EH (cell line): ENCODE measurements around the gene SLC8B1.

Source experiments
- DNase-seq: peaks from one replicate; pipeline ENCODE4 v3.0.0-alpha.2; 2015; ENCODE audit warnings: low read depth

Gene SLC8B1

DNA sequence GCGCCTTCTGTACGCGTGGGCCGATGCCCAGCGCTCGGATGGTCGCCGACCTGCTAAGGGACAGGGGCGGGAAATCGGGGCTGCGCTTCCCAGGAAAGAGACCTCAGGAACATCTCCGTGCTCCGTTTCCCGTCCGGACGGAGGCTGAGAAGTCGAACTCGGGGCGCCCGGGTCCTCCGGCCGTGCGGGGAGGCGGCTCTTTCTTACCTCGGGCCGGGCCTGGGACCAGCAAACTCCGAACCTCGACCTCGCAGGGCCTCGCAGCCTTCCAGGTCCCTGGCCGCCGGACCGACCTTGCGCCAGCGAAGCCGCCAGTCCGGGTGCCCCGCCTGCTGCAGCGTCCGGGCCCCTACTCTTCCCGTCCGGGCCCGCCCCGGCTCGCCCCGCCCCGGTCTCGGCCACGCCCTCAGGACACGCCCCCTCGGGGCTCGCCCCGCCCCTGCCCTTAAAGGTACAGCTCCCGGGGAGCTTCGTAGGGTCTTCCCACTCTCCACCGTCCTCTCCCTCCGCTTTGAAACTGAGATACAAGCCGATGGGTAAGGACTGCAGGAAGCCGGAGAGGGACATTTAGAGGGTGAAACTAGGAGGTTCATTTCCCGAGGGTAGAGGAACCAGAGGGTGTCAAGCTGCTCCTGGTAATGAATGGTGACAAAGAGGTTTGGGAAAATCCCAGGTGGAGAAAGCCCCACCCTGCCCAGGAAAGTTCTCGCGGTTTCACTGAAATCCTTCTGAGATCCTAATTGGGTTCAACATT, at the start of gene SLC8B1:
TSS of gene SLC8B1 (minus strand) at position 324 of the 754 bp plus-strand sequence. CDS start 2,231 bp downstream, outside the sequence.
- DNase-seq, result peak; percentile 81

DNA sequence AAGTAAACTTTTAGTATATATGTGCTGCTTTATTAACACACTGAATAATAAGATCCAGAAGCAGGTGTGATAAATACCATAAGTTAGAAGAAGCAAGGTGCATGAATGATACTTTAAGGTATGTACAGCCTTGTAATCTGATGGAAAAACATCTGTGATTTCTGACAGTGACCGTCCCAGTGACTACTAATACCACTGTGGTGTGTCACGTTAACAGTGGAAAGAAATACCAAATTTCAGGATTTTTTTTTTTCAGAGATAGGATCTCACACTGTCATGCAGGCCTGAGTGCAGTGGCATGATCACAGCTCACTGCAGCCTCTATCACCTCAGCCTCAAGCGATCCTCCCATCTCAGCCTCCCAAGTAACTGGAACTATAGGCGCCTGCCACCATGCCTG, 47.3 kb upstream of the SLC8B1 start:
- DNase-seq, result no peak

DNA sequence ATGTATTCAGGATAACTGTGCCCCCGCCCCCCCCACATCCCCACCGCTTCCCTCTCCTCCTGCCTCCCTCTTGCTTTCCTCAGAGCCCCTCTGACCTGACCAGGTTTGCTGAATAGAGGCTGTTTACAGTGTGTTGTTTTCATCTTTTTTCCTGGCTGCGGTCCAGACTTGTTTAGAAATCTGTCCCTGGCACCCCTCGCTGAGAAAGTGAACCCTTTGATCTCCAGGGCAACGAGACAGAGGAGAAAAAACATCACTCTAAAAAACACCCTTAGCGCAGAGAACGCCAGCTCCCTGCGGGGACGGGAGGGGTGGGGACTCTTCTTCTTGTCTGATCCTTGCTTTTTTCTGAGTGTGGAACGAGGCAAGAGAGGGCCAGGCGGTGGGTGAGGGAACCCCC, 46.3 kb upstream of the SLC8B1 start:
- no peak for DNase-seq

DNA sequence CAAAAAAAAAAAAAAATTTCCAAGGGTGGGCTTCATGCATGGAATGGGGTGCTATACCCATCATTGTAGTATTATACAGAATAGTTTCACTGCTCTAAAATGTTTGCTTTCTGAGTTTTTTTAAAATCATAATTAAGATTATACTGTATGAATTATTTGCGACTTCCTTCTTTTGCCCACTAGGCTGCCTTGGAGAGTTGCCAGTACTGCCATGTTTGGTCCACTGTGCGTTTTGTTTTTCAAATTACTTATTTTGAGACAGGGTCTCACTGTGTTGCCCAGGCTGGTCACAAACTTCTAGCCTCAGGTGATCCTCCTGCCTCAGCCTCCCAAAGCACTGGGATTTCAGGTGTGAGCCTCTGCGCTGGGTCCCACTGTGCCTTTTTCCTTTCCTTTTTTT, 43.4 kb upstream of the SLC8B1 start:
- DNase-seq, result no peak

DNA sequence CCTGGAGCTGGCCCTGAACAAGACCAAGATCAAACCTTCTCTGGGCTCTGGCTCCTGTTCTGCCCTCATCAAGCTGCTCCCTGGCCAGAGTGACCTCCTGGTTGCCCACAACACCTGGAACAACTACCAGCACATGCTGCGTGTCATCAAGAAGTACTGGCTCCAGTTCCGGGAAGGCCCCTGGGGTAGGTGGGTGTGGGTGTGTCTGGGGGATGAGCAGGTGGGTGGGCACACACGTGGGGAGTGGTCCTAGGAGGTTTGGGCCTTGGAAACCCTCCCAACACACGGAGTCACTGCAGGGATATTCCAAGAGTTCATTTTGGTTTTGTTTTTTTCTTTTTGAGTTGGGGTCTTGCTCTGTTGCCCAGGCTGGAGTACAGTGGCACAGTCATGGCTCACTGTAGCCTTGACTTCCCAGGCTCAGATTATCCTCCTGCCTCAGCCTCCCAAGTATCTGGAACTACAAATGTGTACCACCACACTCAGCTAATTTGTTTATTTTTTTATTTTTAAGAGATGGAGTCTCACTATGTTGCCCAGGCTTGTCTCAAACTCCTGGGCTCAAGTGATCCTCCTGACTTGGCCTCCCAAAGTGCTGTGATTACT, 40.0 kb upstream of the SLC8B1 start:
- no peak for DNase-seq

DNA sequence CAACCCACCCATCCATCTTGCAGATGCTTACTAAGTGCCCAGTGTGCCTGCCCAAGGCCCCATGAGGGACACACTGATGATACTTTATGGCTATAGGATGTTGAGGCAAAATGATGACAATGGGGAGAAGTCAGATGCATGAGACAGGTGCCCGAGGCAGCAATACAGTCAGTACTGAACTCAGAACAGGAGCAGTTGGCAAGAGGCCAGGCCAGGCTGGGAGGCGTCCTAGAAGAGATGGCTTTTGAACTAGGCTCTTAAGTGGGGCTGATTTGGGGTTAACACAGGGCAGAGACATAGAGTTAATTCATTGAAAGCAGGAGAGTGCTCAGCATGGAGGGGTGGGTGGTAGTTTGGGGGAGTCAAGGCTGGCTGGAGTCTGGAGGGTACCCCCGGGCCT, 39.1 kb upstream of the SLC8B1 start:
- no peak for DNase-seq

DNA sequence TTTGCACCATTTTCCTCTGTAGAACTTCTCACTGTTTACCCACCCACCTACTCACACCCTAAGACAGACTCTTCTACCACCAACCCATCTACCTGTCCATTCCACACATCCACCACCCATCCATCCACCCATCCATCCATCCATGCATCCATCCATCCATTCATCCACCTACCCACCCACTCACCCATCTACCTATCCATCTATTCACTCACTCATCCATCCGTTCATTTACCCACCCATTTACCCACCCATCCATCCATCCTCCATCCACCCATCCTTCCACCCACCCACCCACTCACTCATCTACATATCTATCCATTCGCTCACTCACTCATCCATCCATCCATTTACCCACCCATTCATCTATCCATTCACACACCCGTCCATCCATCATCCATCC, 38.5 kb upstream of the SLC8B1 start:
- no peak for DNase-seq

DNA sequence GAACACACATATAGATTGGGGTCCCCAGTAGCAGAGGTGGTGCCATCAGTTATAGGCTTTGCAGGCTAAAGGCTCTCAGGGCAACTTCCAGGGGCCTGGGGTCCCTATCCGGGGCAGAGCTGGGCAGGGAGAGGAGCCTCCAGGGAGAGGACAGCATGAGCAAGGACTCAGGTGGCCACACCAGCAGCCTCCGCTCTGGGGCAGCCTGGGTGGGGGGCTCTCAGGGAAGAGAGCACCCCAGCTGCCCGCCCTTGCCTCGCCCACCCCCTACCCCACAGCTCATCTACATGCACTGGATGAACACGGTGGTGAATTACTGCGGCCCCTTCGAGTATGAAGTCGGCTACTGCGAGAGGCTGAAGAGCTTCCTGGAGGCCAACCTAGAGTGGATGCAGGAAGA, 37.5 kb upstream of the SLC8B1 start:
- DNase-seq, result no peak

DNA sequence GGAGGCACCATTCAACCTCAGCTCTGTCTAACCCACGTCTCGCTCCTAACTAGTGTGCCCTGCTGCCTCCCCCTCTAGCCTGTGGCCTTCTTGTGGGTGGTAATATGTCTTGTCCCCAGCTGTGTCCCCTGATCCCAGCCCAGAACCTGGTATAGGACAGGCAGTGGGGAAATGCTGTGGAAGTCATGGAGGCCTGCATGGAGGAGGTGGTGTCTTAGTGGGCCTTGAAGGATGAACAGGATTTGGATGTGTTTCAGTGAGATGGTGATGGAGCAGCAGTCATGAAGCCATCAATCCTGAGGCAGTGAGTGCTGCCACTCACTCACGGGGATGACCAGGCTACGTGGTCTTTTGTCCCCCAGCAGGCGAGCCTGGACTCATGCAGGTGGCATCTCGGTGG, 36.9 kb upstream of the SLC8B1 start:
- DNase-seq, result no peak

DNA sequence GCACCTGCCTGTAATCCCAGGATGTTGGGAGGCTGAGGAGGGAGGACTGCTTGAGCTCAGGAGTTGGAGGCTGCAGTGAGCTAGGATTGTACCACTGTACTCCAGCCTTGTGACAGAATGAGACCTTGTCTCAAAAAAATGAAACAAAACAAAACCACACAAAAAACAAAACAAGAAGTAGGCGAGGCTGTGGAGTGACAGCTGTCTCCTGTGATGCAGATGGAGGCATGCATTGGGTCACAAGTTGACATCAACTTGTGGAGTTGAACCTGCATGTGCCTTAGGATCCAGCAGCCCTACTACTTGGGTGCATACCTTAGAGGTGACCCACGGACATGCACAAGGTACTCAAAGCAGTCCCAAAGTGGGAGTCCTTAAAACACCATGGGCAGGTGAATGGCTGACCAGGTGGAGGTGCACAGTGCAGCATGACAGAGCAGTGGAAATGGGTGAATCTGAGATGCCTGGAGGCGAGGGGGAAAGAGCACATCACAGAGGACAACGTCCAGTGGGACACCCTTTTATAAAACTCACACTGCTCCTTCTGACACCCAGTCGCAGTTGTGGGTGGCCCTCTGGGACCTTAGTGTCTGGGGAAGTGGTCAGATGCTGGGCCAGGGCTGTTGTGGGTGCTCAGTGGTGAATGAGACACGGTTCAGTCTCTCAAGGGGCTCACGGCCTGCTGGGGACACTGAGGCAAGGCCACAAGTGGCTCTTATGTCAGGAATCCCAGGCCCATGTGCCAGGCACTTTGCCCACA, 36.2 kb upstream of the SLC8B1 start:
- no peak for DNase-seq

DNA sequence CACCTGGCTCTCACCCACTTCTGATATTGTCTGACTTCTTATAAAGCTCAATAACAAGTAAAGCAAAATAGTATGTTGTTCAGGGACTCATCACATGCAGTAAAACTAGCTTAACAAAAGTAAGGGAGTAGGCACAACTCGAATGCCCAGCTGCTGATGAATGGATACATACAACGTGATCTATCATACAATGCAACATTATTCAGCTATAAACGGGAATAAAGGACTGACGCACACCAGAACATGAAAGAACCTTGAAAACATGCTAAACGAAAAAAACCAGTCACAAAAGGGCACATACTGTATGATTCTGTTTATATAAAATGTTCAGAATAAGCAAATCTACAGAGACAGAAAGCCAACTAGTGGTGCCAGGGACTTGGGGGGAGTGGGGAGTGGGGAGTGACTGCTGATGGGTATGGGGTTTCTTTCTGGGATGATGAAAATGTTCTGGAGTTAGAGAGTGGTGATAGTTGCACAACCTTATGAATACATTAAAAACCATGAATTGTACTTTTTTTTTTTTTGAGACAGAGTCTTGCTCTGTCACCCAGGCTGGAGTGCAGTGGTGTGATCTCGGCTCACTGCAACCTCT, 34.6 kb upstream of the SLC8B1 start:
- DNase-seq, result no peak

DNA sequence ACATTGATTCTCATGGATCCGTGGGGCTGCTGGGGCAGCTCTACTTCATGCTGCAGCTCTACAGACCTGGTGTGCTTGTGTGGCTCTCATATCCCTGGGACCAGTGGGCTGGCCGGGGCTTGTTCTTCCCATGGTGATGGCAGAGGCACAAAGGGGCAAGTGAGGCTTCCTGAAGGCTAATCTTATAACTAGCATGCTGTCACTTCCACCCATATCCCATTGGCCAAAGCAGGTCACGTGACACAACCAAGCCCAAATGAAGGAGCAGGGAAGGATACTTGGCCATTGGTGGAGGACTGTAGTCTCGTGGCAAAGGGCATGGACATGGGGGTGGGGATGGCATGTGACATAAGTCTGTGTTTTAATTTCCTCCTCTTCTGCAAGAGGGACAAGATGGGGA, 33.4 kb upstream of the SLC8B1 start:
- no peak for DNase-seq

DNA sequence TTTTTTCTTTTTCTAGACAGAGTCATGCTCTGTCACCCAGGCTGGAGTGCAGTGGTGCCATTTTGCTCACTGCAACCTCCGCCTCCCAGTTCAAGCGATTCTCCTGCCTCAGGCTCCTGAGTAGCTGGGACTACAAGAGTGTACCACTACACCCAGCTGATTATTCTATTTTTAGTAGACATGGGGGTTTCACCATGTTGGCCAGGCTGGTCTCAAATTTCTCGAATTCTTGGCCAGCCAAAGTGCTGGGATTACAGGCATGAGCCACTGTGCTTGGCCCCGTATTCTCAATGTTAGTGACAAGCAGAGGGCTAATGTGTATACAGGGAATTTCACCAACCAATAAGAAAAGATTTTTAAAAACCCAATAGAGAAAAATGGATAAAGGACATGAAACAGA, 31.9 kb upstream of the SLC8B1 start:
- DNase-seq, result peak; percentile 51

DNA sequence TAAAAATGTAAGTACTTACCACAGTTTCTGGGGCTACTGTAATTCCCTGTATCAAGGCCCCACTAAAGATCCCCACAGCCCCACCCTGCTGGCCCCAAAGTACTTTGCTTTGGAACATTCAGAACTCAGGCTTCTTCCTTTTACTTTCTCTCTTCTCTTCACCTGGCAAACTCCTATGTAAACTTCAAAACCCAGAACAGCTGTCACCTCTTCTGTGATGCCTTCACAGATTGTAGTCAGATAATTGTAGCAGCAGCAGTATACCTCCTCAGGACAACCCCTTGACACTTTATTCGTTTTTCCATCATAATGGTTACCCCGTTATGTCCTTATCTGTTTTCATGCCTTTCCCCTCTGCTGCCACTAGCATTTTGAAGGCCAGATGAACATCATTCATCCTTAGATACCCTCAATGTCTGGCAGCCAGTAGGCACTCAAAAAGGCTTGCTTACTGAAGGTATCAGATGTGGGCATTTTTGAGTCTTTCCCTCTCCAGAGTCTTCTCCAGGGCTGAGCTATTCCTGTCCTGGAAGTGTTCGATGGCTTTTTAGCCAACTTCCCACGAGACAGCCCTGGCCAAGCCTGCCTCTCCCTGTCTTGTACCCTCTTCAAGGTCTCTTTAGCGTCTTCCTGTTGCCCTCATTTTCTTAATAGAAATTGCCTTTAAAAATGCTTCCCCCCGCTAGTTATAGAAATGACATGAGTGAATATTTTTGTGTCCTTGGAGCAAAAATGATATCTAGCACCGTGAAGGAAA, 30.9 kb upstream of the SLC8B1 start:
- no peak for DNase-seq

DNA sequence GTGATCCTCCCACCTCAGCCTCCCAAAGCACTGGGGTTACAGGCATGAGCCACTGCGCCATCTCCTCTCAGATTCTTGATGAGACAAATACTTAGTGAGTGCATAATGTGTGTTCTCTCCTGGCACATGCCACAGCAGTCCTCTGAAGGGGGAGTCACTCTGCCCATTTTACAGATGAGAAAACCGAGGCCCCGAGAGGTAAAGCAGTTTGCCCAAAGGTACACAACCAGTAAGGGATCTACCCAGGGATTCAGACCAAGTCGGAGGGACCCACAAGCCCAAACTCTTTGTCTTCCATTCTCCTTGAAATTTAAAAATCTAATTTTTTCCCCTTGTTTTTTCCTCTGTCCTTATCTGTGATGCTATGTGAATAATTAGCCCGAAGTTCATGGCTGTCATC, 29.8 kb upstream of the SLC8B1 start:
- DNase-seq, result no peak

DNA sequence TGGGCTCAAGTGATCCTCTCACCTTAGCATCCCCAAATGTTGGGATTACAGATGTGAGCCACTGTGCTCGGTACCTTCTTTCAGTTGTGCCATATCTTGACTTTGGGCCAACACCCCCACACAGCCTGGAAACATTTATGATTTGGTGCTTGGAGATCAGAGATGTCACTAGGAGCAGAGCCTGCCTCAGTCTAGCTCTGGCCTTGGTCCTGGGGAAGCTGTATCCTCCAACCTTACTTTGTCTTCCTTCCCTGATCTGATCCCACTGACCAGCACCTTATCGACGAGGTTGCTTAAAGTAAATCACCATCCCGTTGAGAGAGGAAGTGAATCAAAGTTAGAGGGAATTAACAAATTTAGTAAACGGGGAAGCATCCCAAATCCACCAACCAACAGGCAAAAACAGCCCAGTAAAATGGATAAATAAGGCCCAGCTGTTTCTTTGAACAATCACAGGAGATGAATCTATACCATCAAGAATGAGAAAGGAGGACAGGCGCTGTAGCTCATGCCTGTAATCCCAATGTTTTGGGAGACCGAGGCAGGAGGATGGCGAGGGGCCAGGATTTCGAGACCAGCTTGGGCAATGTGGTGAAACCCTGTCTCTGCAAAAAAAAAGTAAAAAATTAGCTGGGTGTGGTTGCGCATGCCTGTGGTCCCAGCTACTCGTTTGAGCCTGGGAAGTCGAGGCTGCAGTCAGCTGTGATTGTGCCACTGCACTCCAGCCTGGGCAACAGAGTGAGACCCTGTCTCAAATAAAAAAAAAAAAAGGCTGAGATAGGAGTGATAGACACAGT, 26.9 kb upstream of the SLC8B1 start:
- no peak for DNase-seq

DNA sequence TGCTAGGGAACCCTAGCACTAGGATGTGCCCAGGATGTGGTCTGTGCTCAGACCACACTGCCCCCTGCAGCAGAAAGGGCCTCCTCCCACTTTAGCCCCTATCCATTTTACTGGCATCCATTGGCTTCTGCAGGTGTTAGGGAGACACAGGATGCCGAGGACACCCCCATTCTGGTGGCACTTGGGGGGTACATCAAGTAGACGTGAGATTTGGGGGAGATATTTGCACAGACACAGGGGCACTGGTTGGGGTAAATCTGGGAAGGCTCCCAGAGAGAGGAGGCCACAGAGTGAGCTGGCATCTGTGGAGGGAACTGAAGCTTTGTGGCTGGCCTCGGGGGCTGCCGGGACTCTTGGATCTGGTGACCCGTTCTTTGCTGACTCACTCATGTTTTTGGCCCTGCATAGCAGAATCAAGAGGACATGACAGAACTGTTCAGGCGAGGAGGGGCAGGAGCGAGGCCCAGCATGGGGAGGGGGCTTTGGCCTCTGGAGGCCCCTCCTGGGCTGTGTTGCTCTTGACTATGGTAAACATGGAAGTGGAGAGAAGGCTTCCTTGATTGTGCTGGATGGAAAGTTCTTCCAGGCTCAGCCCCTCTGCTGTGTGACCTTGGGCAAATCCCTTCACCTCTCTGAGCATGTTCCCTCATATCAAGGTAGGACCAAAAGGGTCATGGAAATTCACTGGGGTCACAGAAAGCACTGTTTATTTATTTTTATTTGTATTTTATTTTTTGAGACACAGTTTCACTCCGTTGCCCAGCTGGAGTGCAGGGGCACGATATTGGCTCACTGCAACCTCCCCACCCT, 25.2 kb upstream of the SLC8B1 start:
- DNase-seq, result peak; percentile 30

DNA sequence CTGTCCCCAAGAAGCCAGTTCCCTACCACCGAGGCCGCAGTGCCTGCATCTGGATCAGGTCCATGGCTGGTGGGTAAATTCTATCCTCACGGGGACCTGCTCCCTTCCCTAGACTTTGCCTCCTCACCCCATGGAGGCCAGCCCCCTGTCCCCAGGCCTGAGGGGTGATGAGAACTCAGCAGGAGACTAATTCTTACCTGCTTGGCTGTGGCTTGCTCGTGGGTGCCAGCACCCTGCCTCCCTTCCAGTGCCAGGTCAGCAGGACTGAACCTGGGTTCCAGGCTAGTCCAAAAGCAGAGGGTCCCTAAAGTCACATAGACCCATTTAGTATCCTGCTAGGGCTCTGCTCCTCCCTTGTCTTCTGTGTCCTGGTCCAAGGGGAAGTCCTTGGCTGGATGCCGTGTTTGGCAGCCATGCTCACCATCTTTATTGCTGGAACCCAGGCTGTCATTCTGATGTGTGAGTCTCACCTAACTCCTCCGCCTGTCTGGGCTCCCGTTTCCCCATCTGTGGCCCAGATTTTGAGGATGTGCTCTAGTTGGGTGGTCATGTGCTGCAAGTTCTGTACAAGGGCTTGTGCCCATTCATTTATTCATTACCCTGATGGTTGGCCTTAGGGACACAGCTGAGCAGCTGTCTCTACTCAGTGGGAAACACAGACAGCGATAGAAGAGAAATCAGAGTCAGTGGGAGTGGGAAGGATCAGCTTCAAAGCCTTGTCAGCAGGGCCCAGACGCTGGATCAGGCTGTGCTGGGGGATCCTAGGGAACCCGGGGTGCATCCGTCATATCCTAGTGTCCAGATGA, 24.4 kb upstream of the SLC8B1 start:
- DNase-seq, result peak; percentile 57

DNA sequence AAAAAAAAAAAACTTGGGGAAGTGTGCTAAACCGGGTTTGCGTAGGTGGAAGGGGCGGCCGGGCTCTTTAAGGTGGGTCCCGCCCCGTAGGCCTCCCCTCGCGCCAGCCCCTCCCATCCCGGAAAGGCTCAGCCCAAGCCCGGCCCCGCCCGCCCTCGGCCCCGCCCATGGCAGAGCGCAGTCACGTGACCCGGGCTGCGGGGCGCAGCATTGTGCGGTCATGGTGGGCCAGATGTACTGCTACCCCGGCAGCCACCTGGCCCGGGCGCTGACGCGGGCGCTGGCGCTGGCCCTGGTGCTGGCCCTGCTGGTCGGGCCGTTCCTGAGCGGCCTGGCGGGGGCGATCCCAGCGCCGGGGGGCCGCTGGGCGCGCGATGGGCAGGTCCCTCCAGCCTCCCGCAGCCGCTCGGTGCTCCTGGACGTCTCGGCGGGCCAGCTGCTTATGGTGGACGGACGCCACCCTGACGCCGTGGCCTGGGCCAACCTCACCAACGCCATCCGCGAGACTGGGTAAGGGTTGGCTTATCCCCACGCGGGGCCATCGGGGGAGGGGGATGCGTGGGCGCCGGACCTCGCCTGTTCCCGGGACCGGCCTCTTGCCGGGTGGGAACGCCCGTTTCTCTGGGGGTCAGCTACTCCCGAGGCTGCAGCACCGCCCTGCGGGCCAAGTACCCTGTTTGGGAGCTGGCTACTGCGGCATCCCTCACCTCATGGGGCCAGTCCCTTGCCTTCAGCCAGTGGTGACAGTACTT, 23.6 kb upstream of the SLC8B1 start, which contains the start of gene PLBD2:
TSS of gene PLBD2 (plus strand) at position 207 of the 752 bp plus-strand sequence. CDS start at position 221, 14 bp downstream.
- DNase-seq, result peak; percentile 93
